Activated naive CD4-positive, alpha-beta T cell treated with anti-CD3 and anti-CD28 coated beads, Interleukin-2, amount 50 U/mL, for 72 hours (primary cell): ENCODE measurements around the gene ALS2CL. TPM values are rescaled to one million over a fixed set of nuclear protein-coding genes. Genes with fewer than 3 reads are reported as not detected.
A peak's percentile ranks its signal among the peaks of the same experiment; 100 is the strongest.

Experiments used
- ATAC-seq, 2 donors: fragments of 150-1000 bp; cut with Tn5 transposase; 2 replicates each; pipeline ENCODE4 v1.10.0; 2021; ENCODE audit warnings: mild to moderate bottlenecking in 2 of 2, moderate library complexity in 2 of 2
- DNase-seq, 2 donors: peaks; one replicate each; pipeline ENCODE4 v3.0.0; 2021 to 2022; ENCODE audit warnings: low spot score in 2 of 2
- H3K27ac Mint-ChIP-seq, 2 donors: one replicate each; pipeline ENCODE4 v1.8.0; 2022; ENCODE audit warnings: mild to moderate bottlenecking in 2 of 2, mixed read lengths in 2 of 2
- H3K36me3 Mint-ChIP-seq, 2 donors: one replicate each; pipeline ENCODE4 v1.8.0; 2022; ENCODE audit warnings: mixed read lengths in 2 of 2
- H3K9me3 Mint-ChIP-seq, 2 donors: one replicate each; pipeline ENCODE4 v1.8.0; 2022; ENCODE audit warnings: mixed read lengths in 2 of 2
- total RNA-seq, 2 donors: library from RNA; stranded (reverse); gene quantifications; one replicate each; pipeline ENCODE4 v1.2.3, GENCODE V29; 2022

The ALS2CL gene
- total RNA-seq, 2 donors from 2014 or later, result 2.0 to 8.1 TPM

GRCh38 chr3:46665763-46666452, 27.6 kb downstream of the ALS2CL start:
- no peaks in the 10 kb centered on the region for H3K36me3 Mint-ChIP-seq
- DNase-seq (no peak), ATAC-seq (no peak)
- no peaks in the 10 kb centered on the region for H3K9me3 Mint-ChIP-seq
- H3K27ac Mint-ChIP-seq, result no peak overlapping the region

GRCh38 chr3:46664971-46665762, 28.3 kb downstream of the ALS2CL start:
- H3K9me3 Mint-ChIP-seq, result no peaks in the 10 kb centered on the region
- no peak overlapping the region for H3K27ac Mint-ChIP-seq
- DNase-seq (no peak), ATAC-seq (no peak)
- no peaks in the 10 kb centered on the region for H3K36me3 Mint-ChIP-seq

- Mint-ChIP-seq H3K36me3 (no peaks in the 10 kb centered on the region), H3K27ac (no peak overlapping the region), H3K9me3 (no peaks in the 10 kb centered on the region)
- no peak for DNase-seq
- ATAC-seq, result no peak
Measured at GRCh38 chr3:46664188-46664970, 29.1 kb downstream of the ALS2CL start.

- DNase-seq, result peak in 1 of 2 donors; percentile 44
- H3K27ac Mint-ChIP-seq, result peak overlapping the region in 1 of 2 donors; percentile 58
- ATAC-seq, result peak; percentile 31 to 52
- no peaks in the 10 kb centered on the region for H3K9me3 Mint-ChIP-seq
- H3K36me3 Mint-ChIP-seq, result no peaks in the 10 kb centered on the region
Measured at GRCh38 chr3:46663591-46664135, 29.8 kb downstream of the ALS2CL start.

GRCh38 chr3:46662771-46663551, 30.5 kb downstream of the ALS2CL start:
- Mint-ChIP-seq H3K36me3 (no peaks in the 10 kb centered on the region), H3K27ac (peak overlapping the region in 1 of 2 donors; percentile 58), H3K9me3 (no peaks in the 10 kb centered on the region)
- no peak for DNase-seq
- no peak for ATAC-seq

- Mint-ChIP-seq H3K27ac (no peak overlapping the region), H3K36me3 (no peaks in the 10 kb centered on the region), H3K9me3 (no peaks in the 10 kb centered on the region)
- DNase-seq (peak in 1 of 2 donors; percentile 50), ATAC-seq (no peak)
Measured at GRCh38 chr3:46661776-46662766, 31.4 kb downstream of the ALS2CL start.

GRCh38 chr3:46660543-46661523, 32.6 kb downstream of the ALS2CL start:
- peak in 1 of 2 donors; percentile 48 for DNase-seq
- Mint-ChIP-seq H3K27ac (no peak overlapping the region), H3K9me3 (no peaks in the 10 kb centered on the region), H3K36me3 (no peaks in the 10 kb centered on the region)
- ATAC-seq, result no peak

- H3K27ac Mint-ChIP-seq, result no peak overlapping the region
- H3K36me3 Mint-ChIP-seq, result no peaks in the 10 kb centered on the region
- ATAC-seq (no peak), DNase-seq (no peak)
- H3K9me3 Mint-ChIP-seq, result no peaks in the 10 kb centered on the region
Measured at GRCh38 chr3:46660003-46660402, 33.5 kb downstream of the ALS2CL start.

GRCh38 chr3:46659285-46659684, 34.2 kb downstream of the ALS2CL start:
- Mint-ChIP-seq H3K27ac (no peak overlapping the region), H3K9me3 (no peaks in the 10 kb centered on the region), H3K36me3 (no peaks in the 10 kb centered on the region)
- DNase-seq (peak in 1 of 2 donors; percentile 45), ATAC-seq (no peak)

GRCh38 chr3:46656778-46657556, 36.5 kb downstream of the ALS2CL start:
- H3K36me3 Mint-ChIP-seq, result no peaks in the 10 kb centered on the region
- ATAC-seq (no peak), DNase-seq (no peak)
- H3K27ac Mint-ChIP-seq, result no peak overlapping the region
- H3K9me3 Mint-ChIP-seq, result no peaks in the 10 kb centered on the region

GRCh38 chr3:46655271-46655670, 38.2 kb downstream of the ALS2CL start:
- Mint-ChIP-seq H3K27ac (no peak overlapping the region), H3K9me3 (no peaks in the 10 kb centered on the region), H3K36me3 (no peaks in the 10 kb centered on the region)
- no peak for ATAC-seq
- no peak for DNase-seq

- DNase-seq (no peak), ATAC-seq (no peak)
- H3K9me3 Mint-ChIP-seq, result no peaks in the 10 kb centered on the region
- H3K36me3 Mint-ChIP-seq, result no peaks in the 10 kb centered on the region
- H3K27ac Mint-ChIP-seq, result no peak overlapping the region
Measured at GRCh38 chr3:46651084-46651483, 42.4 kb downstream of the ALS2CL start.

GRCh38 chr3:46649436-46649835, 44.0 kb downstream of the ALS2CL start:
- no peak overlapping the region for H3K27ac Mint-ChIP-seq
- H3K36me3 Mint-ChIP-seq, result no peaks in the 10 kb centered on the region
- DNase-seq, result no peak
- no peaks in the 10 kb centered on the region for H3K9me3 Mint-ChIP-seq
- no peak for ATAC-seq

- no peak overlapping the region for H3K27ac Mint-ChIP-seq
- no peaks in the 10 kb centered on the region for H3K36me3 Mint-ChIP-seq
- ATAC-seq, result no peak
- no peaks in the 10 kb centered on the region for H3K9me3 Mint-ChIP-seq
- DNase-seq, result no peak
Measured at GRCh38 chr3:46648096-46648495, 45.4 kb downstream of the ALS2CL start.
